GM19395 (cell line): ENCODE results near the gene GMCL2.

Source experiments
- ATAC-seq: cut with Tn5 transposase; IDR thresholded peaks from one replicate; pipeline ENCODE4 v1.9.1; 2021; ENCODE audit warnings: mild to moderate bottlenecking, moderate library complexity; ENCODE audit not compliant: unreplicated experiment

GMCL2 gene

GRCh38 chr5:178145965-178146820 is 41.0 kb downstream of the GMCL2 start:
- ATAC-seq, result peak; percentile 73

DNA sequence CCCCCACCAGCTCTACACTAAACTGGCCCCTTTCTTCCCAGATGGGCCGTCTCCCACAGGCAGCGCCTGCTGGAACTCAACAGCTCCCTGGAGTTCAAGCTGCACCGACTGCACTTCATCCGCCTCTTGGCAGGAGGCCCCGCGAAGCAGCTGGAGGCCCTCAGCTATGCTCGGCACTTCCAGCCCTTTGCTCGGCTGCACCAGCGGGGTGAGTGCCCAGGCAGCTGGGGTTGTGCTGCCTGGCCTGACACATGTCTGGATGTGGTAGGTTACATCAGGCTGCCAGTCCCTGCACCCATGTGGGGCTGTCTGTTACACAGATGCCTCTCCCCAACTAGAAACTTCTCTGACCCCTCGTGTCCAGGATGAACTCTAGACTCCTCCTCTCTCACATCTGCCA is 43.3 kb downstream of the GMCL2 start:
- ATAC-seq, result no peak

DNA sequence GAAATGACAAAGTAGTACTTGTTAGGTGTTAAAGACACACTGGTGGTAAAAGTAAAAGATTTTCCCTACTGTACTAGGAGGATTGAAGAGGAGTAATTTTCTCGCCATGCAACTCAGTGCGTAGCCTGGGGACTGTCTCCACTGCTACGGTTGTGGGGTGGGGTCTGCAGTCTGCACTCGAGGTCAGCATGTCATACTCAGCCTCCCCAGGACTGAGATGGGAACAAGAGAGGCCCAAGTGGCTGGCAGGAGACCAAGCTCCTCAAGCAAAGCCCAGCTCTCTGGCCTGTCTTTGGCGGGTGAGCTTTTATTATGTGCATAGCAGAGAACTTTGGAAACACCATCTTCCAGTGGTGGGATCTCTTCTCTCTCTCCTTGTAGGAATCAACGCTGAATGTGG is 43.9 kb downstream of the GMCL2 start:
- ATAC-seq, result no peak

GRCh38 chr5:178142642-178143041 is 44.5 kb downstream of the GMCL2 start:
- ATAC-seq, result no peak

DNA sequence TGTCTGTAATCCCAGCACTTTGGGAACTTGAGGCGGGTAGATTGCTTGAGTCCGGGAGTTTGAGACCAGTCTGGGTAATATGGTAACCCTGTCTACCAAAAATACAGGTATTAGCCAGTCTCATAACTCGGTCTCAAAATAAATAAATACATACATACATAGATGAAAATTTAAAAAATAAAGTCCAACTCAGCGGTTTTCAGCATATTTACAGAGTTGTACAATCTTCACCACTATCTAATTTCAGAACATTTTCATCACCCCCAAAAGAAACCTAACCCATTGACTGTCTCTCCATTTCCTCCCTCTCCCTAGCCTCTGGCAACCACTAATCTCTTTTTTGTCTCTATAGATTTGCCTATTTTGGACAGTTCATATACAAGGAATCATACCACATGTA is 45.6 kb downstream of the GMCL2 start:
- no peak for ATAC-seq

GRCh38 chr5:178137991-178138390 is 49.2 kb downstream of the GMCL2 start:
- ATAC-seq, result no peak

GRCh38 chr5:178136990-178137389 is 50.2 kb downstream of the GMCL2 start:
- ATAC-seq, result no peak
